Nasal cavity respiratory epithelium epithelial cell of viscerocranial mucosa (primary cell): ENCODE data around the gene LGALS9C. TPM values are rescaled to one million over a fixed set of nuclear protein-coding genes. Genes with fewer than 3 reads are reported as not detected.

Source experiments
- total RNA-seq: library from RNA; depleted of rRNA; stranded (reverse); fragments of >200 nt; gene quantifications from 2 replicates; pipeline ENCODE4 v1.2.3, GENCODE V29; 2014

LGALS9C gene
- under 0.01 and 0.21 TPM in 2 replicates for total RNA-seq

DNA sequence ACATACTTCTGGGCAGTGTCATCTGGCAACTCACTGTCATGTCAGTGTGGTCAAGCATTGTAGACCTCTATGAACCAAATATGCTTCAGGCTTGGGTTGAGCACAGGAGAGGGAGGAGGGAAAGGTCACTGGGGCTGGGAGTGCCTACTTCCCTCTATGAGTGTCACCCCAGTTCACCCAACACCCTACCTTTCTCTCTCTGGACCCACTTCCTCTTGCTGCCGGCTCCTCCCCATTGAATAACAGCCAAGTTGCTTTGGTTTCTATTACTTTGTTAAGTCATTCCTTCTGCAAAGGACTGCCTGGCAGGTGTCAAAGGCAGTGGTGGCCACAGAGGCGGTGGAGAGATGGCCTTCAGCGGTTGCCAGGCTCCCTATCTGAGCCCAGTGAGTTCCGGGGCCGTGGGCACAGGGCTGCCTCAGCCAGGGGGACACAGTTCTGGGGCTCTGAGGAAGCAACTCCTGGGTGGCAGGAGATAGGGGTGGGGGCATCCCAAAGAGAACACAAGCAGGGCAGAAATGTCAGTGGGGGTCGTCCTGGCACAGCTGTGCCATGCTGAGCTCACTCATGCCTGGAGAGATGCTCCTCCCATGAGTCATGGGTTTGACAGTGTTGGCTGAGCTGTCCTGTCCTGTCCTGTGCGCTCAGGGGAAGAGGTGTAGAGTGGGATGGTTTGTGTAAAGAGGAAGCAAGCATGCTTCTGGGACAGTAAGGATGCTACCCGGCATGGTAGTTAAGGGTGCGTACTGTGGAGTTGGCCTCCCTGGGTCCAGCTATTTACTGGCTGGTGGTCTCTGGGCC lies at the start of gene LGALS9C:
Gene LGALS9C, plus strand, starts transcription at position 282 of the 801 bp plus-strand sequence. Its CDS starts 66 bp downstream, at position 348.

Other genes with a start within 250 kb of the LGALS9C start
- gene FLII, start 218.1 kb upstream of the LGALS9C start, total RNA-seq, result 383 and 510 TPM in 2 replicates
- gene MIEF2, start 216.1 kb upstream of the LGALS9C start, total RNA-seq, result 13.8 and 16.1 TPM in 2 replicates
- gene TOP3A, start 161.8 kb upstream of the LGALS9C start, total RNA-seq, result 19.1 and 22.8 TPM in 2 replicates
- 19.5 and 37.1 TPM in 2 replicates for gene SMCR8, start 161.5 kb upstream of the LGALS9C start, total RNA-seq
- gene SHMT1, start 113.2 kb upstream of the LGALS9C start, total RNA-seq, result 8.5 and 11.7 TPM in 2 replicates
- gene EVPLL, start 99.0 kb upstream of the LGALS9C start, total RNA-seq, result 1.4 and 2.3 TPM in 2 replicates
- gene TBC1D28, start 167.6 kb downstream of the LGALS9C start, total RNA-seq, result not detected in 2 replicates
- 2.1 and 3.0 TPM in 2 replicates for gene FOXO3B, start 205.5 kb downstream of the LGALS9C start, total RNA-seq